CD4-positive, alpha-beta T cell treated with Interleukin-15 for 4 hours (primary cell): ENCODE measurements around the gene NR6A1.

Experiments used
- DNase-seq: peaks from one replicate; pipeline ENCODE4 v3.0.0-alpha.2; 2020; ENCODE audit warnings: low spot score

NR6A1 gene

DNA sequence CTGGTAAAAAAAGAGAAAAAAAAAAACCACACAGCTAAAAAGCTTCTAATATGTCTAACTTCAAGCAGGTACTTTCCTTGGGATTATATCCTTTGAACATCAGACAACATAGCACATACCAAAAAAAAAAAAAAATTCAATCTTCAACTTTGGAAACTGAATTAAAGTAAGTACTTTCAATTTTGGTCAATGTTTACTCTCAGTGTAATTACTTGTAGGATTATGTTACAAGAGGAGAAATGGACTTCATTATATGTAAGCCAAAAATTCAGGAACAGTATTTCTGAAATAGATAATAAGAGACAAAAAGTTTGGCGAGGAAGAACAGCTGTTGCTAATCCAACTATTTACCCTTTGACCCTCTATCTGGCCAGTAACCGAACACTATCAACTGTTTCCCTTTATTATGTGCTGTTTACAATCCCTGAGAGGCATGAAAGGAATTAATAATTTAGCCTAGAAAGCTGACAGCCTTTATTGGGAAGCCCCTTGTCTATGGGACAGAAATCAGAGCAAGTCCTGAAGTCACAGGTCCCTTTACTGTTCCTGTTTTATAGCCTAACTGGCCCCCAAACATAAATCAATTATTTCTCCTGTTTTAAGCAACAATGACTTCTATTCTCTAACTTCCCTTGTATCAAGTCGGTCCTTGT, 46.6 kb downstream of the NR6A1 start:
- no peak for DNase-seq

- DNase-seq, result no peak
Measured at GRCh38 chr9:124723352-124723751, 47.8 kb downstream of the NR6A1 start.

GRCh38 chr9:124721109-124721906, 49.8 kb downstream of the NR6A1 start:
- DNase-seq, result no peak

- no peak for DNase-seq
Measured at GRCh38 chr9:124720429-124721108, 50.5 kb downstream of the NR6A1 start.

- DNase-seq, result no peak
Measured at GRCh38 chr9:124718928-124719327, 52.2 kb downstream of the NR6A1 start.

DNA sequence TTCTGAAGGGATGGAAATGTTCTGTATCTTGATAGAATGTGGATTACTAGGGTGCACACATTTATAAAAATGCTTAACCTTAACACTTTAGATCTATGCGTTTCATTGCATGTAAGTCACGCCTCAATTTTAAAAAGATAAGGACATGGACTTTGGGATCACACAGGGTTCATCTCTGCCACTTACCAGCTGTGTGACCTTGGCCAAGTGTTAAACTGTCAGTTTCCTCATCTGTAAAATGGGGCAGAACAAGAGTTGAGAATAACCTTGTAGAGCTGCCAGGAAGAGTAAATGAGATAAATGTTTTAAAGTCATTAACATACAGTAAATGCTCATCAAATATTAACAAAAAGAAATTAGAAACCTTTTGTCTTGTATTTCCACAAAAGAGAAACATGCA, 53.5 kb downstream of the NR6A1 start:
- no peak for DNase-seq

DNA sequence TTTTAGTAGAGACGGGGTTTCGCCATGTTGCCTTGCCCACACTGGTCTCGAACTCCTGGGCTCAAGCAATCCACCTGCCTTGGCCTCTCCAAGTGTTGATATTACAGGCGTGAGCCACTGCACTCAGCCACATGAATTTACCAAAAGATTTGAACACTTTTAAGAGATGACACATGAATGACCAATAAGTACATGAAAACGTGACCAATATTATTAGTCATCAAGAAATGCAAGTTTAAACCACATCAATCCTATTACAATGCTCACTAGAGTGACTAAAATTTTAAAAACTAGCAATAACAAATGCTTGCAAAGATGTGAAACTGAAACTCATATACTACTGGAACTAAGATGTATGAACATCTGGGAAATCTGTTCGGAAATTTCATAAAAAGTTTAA, 54.3 kb downstream of the NR6A1 start:
- DNase-seq, result no peak

- DNase-seq, result no peak
Measured at GRCh38 chr9:124710766-124711165, 60.3 kb downstream of the NR6A1 start.

- DNase-seq, result no peak
Measured at GRCh38 chr9:124709292-124709690, 61.8 kb downstream of the NR6A1 start.

- DNase-seq, result no peak
Measured at GRCh38 chr9:124708633-124709291, 62.3 kb downstream of the NR6A1 start.

GRCh38 chr9:124708074-124708473, 63.0 kb downstream of the NR6A1 start:
- no peak for DNase-seq

DNA sequence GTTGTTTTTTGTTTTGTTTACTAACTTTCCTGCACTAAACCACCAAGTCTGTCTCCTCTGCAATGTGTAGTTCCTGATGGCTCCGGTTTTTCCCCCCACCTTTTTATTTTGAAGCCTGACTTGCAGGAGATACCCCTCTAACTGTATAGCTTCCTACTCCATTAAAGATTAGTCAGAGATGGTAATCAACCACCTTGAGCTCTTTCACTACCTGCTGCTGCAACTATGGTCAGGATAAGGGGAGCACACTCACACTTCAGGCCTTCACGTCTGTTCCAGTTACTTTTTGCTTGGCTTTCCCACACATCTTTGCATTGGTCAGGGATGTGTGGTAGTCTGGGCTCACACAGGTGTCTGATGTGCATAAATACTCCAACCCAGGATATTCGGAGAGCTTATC, 63.4 kb downstream of the NR6A1 start:
- no peak for DNase-seq

DNA sequence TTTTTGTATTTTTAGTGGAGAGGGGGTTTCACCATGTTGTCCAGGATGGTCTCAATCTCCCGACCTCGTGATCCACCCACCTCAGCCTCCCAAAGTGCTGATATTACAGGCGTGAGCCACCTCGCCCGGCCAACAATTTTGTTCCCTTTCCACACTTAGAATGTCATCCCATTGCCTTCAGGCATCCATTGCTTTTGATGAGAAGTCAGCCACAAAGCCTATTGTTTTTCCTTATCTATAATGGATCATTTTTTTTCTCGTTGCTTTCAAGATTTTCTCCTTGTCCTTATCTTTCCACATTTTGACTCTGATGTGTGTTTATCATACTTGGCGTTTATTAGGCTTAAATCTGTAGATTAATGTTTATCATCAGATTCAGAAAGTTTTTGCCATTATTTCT, 64.4 kb downstream of the NR6A1 start:
- no peak for DNase-seq

DNA sequence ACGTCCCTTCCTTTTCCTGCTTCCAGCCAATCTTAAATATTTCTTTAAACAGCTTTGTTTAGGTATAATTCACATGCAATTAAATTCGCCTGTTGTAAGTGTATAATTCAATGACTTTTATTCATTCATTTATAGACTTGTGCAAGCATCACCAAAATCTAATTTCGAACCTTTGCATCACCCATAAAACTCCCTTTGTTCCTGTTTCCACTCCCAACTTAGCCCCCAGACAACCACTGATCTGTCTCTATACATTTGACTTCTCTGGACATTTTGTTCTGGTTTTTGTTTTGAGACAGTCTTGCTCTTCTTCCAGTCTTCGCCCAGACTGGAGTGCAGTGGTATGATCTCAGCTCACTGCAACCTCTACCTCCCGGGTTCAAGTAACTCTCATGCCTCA, 71.5 kb downstream of the NR6A1 start:
- no peak for DNase-seq

DNA sequence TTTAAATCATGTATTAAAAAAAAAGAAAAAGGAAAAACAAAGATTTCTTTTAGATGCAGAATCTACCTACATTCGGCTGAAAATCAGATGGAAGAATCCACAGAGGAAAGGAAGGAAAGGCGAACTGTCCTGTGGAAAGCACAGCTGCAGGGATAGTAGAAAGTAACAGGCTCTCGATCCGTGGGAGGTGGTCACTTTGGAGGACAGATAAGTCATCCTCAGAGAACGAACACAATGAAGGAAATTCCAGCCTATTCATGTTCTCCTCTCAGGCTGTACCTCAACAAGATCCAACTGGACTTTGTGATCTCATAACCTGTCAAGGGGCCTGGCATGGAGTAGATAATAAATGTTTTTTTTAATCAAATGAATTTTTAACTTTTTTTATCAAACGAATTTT, 72.8 kb downstream of the NR6A1 start:
- no peak for DNase-seq

DNA sequence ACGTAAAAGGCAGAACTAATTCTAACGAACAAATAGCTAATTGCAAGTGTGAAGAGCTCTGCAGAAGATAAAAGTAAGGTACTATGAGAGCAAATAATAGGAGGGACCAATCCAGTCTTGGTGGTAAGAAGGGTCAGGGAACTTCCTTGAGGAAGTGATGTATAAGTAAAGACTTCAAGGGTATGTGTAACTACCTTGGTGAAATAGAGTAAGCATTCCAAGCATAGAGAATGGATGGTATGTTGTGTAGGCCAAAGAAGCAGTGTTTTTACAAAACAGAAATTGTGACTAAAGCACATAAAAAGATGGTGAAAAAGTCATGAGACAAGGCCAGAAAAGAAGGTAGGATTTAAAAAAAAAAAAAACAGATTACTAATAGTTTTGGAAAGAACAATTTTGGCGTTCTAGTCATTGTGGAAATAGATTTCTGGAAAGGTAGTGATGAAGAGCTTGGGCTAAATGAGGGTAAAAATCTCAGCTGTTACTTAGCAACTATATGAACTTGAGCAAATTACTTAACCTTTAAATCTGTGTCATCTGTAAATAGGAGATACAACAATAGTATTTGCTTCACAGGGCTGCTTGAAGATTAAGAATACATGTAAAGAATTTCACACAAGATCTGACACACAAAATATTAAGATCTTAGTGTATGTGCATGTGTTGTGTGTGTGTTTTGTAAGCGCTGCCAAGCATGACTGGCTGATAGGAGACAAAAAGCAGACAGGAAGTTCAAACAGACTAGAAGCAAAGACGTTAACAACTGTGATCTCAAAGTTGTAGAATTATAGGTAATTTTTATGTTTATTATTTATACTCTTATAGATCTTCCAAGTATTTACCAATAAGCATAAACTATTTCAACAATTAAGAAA, 73.5 kb downstream of the NR6A1 start:
- DNase-seq, result no peak

- no peak for DNase-seq
Measured at GRCh38 chr9:124696101-124696500, 75.0 kb downstream of the NR6A1 start.

DNA sequence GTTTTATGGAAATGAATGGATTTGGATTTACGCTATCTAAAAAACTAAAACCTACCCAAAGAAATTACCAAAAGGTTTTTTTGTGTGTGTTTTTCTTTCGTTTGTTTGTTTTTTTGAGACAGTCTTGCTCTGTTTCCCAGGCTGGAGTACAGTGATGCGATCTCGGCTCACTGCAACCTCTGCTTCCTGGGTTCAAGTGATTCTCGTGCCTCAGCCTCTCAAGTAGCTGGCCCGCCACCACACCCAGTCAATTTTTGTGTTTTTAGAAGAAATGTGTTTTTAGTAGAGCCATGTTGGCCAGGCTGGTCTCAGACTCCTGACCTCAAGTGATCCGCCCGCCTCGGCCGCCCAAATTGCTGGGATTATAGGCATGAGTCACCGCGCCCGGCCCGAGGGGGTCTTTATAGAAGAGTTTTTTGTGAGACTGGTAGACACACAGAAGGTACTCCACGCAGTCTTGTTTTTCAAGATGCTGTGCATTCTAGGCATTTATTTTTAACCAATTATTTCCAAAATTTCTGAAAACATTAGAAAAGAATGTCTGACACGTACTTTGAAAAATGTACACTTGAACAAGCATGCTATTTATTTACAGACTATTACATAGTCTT, 75.7 kb downstream of the NR6A1 start:
- no peak for DNase-seq

DNA sequence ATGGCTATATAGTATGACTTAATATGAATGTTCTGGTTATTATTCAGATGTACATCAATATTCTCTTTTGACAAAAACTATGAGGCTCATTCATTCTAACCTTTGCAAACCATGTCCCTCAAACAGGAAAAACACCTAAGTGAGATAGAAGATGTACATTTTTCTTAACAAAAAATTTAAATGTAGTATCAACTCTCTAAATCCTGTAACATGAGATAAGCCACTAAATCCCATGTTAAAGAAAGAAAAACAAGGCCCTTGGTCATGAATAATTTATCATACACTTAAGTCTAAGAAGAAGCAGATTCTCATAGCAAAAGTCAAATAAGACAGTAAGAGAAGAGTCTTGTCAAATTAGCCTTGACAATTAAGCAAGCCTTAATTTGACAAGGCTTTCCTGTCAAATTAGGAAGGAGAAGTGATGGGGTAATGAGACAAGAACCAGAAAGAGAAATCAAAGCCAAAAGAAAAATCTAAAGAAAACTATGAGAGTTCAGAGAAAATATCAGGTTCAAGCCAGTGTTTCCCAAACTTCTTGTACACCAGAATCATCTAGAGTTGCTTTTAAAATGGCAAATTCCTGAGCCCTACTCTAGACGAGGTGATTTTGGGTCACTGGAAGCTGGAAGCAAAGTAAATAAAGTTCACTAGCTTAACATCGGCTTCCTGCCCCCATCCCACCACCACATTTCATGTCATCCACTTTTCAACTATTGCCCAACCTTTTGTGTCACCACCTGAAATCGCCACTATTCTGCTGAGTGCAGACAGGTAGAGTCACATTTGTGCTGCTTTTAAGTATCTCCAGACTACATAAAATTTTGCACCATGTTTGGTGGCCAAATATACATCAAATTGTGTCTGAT, 76.5 kb downstream of the NR6A1 start:
- no peak for DNase-seq

DNA sequence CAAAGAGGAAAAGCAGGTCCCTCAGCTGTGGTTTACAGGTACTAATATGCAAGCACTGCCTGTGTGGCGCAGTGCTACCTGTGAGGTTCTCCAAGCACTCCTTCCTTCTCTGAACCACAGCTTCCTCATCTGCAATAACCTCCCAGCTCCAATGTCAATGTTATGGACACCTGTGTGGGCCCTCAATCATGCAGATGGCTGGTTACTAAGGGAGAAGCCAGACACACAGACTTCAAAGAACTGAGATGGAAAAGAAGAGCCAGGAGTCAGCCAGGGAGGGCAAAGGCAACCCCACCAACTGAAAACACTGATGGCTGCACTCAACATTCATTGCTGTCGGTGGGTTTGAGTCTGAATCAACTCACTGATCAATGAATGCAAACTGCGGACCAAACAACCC, 77.7 kb downstream of the NR6A1 start:
- DNase-seq, result no peak
